ENCODE data around the gene SPEG. TPM values are rescaled to one million over a fixed set of nuclear protein-coding genes. Genes with fewer than 3 reads are reported as not detected.

Gene SPEG
- total and polyA plus RNA-seq, 2 of the 8 experiments (the other 6 are each of a cell fraction or from before 2014, with no cell fraction given): 19.9 to 32.0 TPM

GRCh38 chr2:219512524-219513216 lies 78.0 kb downstream of the SPEG start (continued):
- TF ChIP-seq EP300 (IDR thresholded peaks at IDR 0.05; ENCODE audit: borderline replicate concordance in 1 of 2, low read depth in 2 of 2, low read length in 2 of 2) (no peak), SRF (IDR thresholded peaks at IDR 0.05; ENCODE audit: low read depth, low read length) (no peak), CREB1 (IDR thresholded peaks at IDR 0.05) (no peak), CEBPB (IDR thresholded peaks at IDR 0.05; ENCODE audit: low read depth, low read length) (no peak)
